Mesendoderm (in vitro differentiated cells): ENCODE results near the gene ZDHHC13.

ENCODE experiments used
- DNase-seq: peaks from one replicate; pipeline ENCODE4 v3.0.0; 2013
- H2AK5ac ChIP-seq: 2 replicates; pipeline ENCODE4 v1.6.1; 2013; ENCODE audit warnings: low read length, inconsistent platforms
- H2BK120ac ChIP-seq: 2 replicates; pipeline ENCODE4 v1.6.1; 2013; ENCODE audit warnings: low read depth, mild to moderate bottlenecking, low read length, moderate library complexity, mixed read lengths
- H2BK15ac ChIP-seq: replicated peaks from 2 replicates; pipeline ENCODE4 v1.6.1; 2013; ENCODE audit warnings: low read depth, mild to moderate bottlenecking, moderate library complexity
- H2BK5ac ChIP-seq: 2 replicates; pipeline ENCODE4 v1.6.1; 2013; ENCODE audit warnings: low read length, inconsistent platforms
- H3K18ac ChIP-seq: 2 replicates; pipeline ENCODE4 v1.6.1; 2013; ENCODE audit warnings: mild to moderate bottlenecking, low read length, mixed read lengths
- H3K23ac ChIP-seq: one replicate; pipeline ENCODE4 v1.6.1; 2013; ENCODE audit warnings: low read length
- H3K27ac ChIP-seq: 2 replicates; pipeline ENCODE4 v1.5.1; 2013; ENCODE audit warnings: low read depth, mild to moderate bottlenecking, inconsistent platforms, low read length, moderate library complexity
- H3K27me3 ChIP-seq: 2 replicates; pipeline ENCODE4 v1.6.1; 2013; ENCODE audit warnings: low read length, control low read depth, mild to moderate bottlenecking, inconsistent platforms; ENCODE audit not compliant: insufficient read depth, poor library complexity
- H3K36me3 ChIP-seq: 2 replicates; pipeline ENCODE4 v1.6.1; 2013; ENCODE audit warnings: low read length, inconsistent platforms; ENCODE audit not compliant: control insufficient read depth, insufficient read depth
- H3K4ac ChIP-seq: one replicate; pipeline ENCODE4 v1.6.1; 2013; ENCODE audit warnings: low read depth, mild to moderate bottlenecking, low read length, moderate library complexity
- H3K4me1 ChIP-seq: 2 replicates; pipeline ENCODE4 v1.6.1; 2013; ENCODE audit warnings: low read depth, low read length, inconsistent platforms; ENCODE audit not compliant: control insufficient read depth
- H3K4me2 ChIP-seq: 2 replicates; pipeline ENCODE4 v1.6.1; 2013; ENCODE audit warnings: low read length
- H3K4me3 ChIP-seq: 2 replicates; pipeline ENCODE4 v1.5.1; 2013; ENCODE audit warnings: mild to moderate bottlenecking, low read length
- H3K56ac ChIP-seq: one replicate; pipeline ENCODE4 v1.6.1; 2013; ENCODE audit warnings: low read length
- H3K79me1 ChIP-seq: 2 replicates; pipeline ENCODE4 v1.6.1; 2013; ENCODE audit warnings: low read length, inconsistent platforms
- H3K79me2 ChIP-seq: 2 replicates; pipeline ENCODE4 v1.6.1; 2013; ENCODE audit warnings: mild to moderate bottlenecking, low read length; ENCODE audit not compliant: control insufficient read depth, insufficient read depth
- H3K9ac ChIP-seq: 2 replicates; pipeline ENCODE4 v1.6.1; 2013; ENCODE audit warnings: low read length, inconsistent platforms
- H4K5ac ChIP-seq: one replicate; pipeline ENCODE4 v1.6.1; 2013; ENCODE audit warnings: low read length
- H4K8ac ChIP-seq: one replicate; pipeline ENCODE4 v1.6.1; 2013; ENCODE audit warnings: low read depth, mild to moderate bottlenecking, control low read depth, low read length, moderate library complexity
- WGBS: extraction: QIAGEN DNeasy Blood & Tissue Kit; methylation state at CpG from one replicate; pipeline ENCODE4 v1.1.7; 2013; ENCODE audit warnings: low lambda C conversion rate, missing lambda C conversion rate; ENCODE audit not compliant: insufficient coverage; ENCODE audit errors: extremely low coverage; 5-methylcytosine and 5-hydroxymethylcytosine counted together

Gene ZDHHC13

GRCh38 chr11:19102521-19102900, 14.5 kb upstream of the ZDHHC13 start:
- no peak for DNase-seq
- no peak overlapping the region for H3K27ac ChIP-seq
- no peaks in the 10 kb centered on the region for H3K79me2 ChIP-seq
- H3K79me1 ChIP-seq, result no peaks in the 10 kb centered on the region
- no peak overlapping the region for H3K23ac ChIP-seq
- no peak overlapping the region for H2BK5ac ChIP-seq
- no peak overlapping the region for H3K4me3 ChIP-seq
- H3K36me3 ChIP-seq, result no peaks in the 10 kb centered on the region
- H3K27me3 ChIP-seq, result no peaks in the 10 kb centered on the region
- H3K4me1 ChIP-seq, result no peaks in the 10 kb centered on the region
- no peak overlapping the region for H3K4me2 ChIP-seq
- no peak overlapping the region for H3K9ac ChIP-seq
- H3K56ac ChIP-seq, result no peak overlapping the region
- H3K18ac ChIP-seq, result no peak overlapping the region
- WGBS, result no CpG with 5 or more reads among the region's 1 CpG
- no peak overlapping the region for H2BK15ac ChIP-seq
- no peak overlapping the region for H2AK5ac ChIP-seq
- H3K4ac ChIP-seq, result no peak overlapping the region
- H2BK120ac ChIP-seq, result no peak overlapping the region
- H4K8ac ChIP-seq, result no peak overlapping the region
- no peak overlapping the region for H4K5ac ChIP-seq

- Histone ChIP-seq H3K4me3 (no peak overlapping the region), H3K27ac (no peak overlapping the region), H3K18ac (no peak overlapping the region), H3K79me2 (no peaks in the 10 kb centered on the region), H3K23ac (no peak overlapping the region), H4K5ac (no peak overlapping the region), H3K4me1 (no peaks in the 10 kb centered on the region), H4K8ac (no peak overlapping the region), H2BK120ac (no peak overlapping the region), H3K4me2 (no peak overlapping the region), H3K79me1 (no peaks in the 10 kb centered on the region), H3K36me3 (no peaks in the 10 kb centered on the region), H3K9ac (no peak overlapping the region), H2AK5ac (no peak overlapping the region), H3K27me3 (no peaks in the 10 kb centered on the region), H2BK15ac (no peak overlapping the region), H2BK5ac (no peak overlapping the region), H3K4ac (no peak overlapping the region), H3K56ac (no peak overlapping the region)
- WGBS, result no CpG with 5 or more reads among the region's 1 CpG
- DNase-seq, result no peak
Observed at GRCh38 chr11:19105011-19105410, 12.0 kb upstream of the ZDHHC13 start.

- Histone ChIP-seq H3K4me1 (no peaks in the 10 kb centered on the region), H2BK120ac (no peak overlapping the region), H3K9ac (no peak overlapping the region), H3K4me2 (no peak overlapping the region), H3K23ac (no peak overlapping the region), H4K8ac (no peak overlapping the region), H3K36me3 (no peaks in the 10 kb centered on the region), H3K79me2 (no peaks in the 10 kb centered on the region), H3K79me1 (no peaks in the 10 kb centered on the region), H3K27me3 (no peaks in the 10 kb centered on the region), H3K4me3 (no peak overlapping the region), H3K56ac (no peak overlapping the region), H4K5ac (no peak overlapping the region), H3K27ac (no peak overlapping the region), H3K4ac (no peak overlapping the region), H2AK5ac (no peak overlapping the region), H2BK15ac (no peak overlapping the region), H2BK5ac (no peak overlapping the region), H3K18ac (no peak overlapping the region)
- DNase-seq, result no peak
- no CpG with 5 or more reads among the region's 1 CpG for WGBS
Observed at GRCh38 chr11:19107125-19107524, 9.8 kb upstream of the ZDHHC13 start.

GRCh38 chr11:19110295-19110694, 6.7 kb upstream of the ZDHHC13 start:
- Histone ChIP-seq H3K4me3 (no peak overlapping the region), H3K79me2 (no peaks in the 10 kb centered on the region), H3K4me2 (no peak overlapping the region), H3K56ac (no peak overlapping the region), H3K18ac (no peak overlapping the region), H3K79me1 (no peaks in the 10 kb centered on the region), H2BK5ac (no peak overlapping the region), H2AK5ac (no peak overlapping the region), H3K23ac (no peak overlapping the region), H2BK15ac (no peak overlapping the region), H3K4ac (no peak overlapping the region), H4K8ac (no peak overlapping the region), H3K27ac (no peak overlapping the region), H3K36me3 (no peaks in the 10 kb centered on the region), H2BK120ac (no peak overlapping the region), H4K5ac (no peak overlapping the region), H3K9ac (no peak overlapping the region), H3K27me3 (no peaks in the 10 kb centered on the region), H3K4me1 (no peaks in the 10 kb centered on the region)
- DNase-seq, result no peak
- WGBS, result no CpG with 5 or more reads among the region's 3 CpGs

- Histone ChIP-seq H3K4me1 (no peaks in the 10 kb centered on the region), H2AK5ac (no peak overlapping the region), H4K8ac (no peak overlapping the region), H2BK15ac (no peak overlapping the region), H3K4me2 (no peak overlapping the region), H3K4me3 (no peak overlapping the region), H2BK5ac (no peak overlapping the region), H3K9ac (no peak overlapping the region), H3K36me3 (no peaks in the 10 kb centered on the region), H3K56ac (no peak overlapping the region), H3K18ac (no peak overlapping the region), H3K79me2 (no peaks in the 10 kb centered on the region), H3K27ac (no peak overlapping the region), H3K23ac (no peak overlapping the region), H3K4ac (no peak overlapping the region), H3K27me3 (no peaks in the 10 kb centered on the region), H4K5ac (no peak overlapping the region), H3K79me1 (no peaks in the 10 kb centered on the region), H2BK120ac (no peak overlapping the region)
- DNase-seq, result no peak
Observed at GRCh38 chr11:19111809-19112208, 5.2 kb upstream of the ZDHHC13 start.

GRCh38 chr11:19116276-19116970, 545 bp upstream of the ZDHHC13 start:
- Histone ChIP-seq H2BK15ac (no peak overlapping the region), H3K4me3 (no peak overlapping the region), H3K36me3 (no peaks in the 10 kb centered on the region), H4K5ac (no peak overlapping the region), H3K79me1 (peaks cover 8% of the 10 kb centered on the region), H4K8ac (no peak overlapping the region), H2BK120ac (no peak overlapping the region), H2BK5ac (no peak overlapping the region), H3K18ac (no peak overlapping the region), H3K27me3 (no peaks in the 10 kb centered on the region), H3K4me2 (peak overlapping the region; percentile 50), H3K23ac (no peak overlapping the region), H2AK5ac (no peak overlapping the region), H3K4me1 (peaks cover 3% of the 10 kb centered on the region), H3K4ac (no peak overlapping the region), H3K79me2 (peaks cover 10% of the 10 kb centered on the region), H3K9ac (peak overlapping the region; percentile 32), H3K56ac (peak overlapping the region; percentile 78), H3K27ac (no peak overlapping the region)
- WGBS, result no CpG with 5 or more reads among the region's 16 CpGs
- DNase-seq, result no peak
